ENCODE measurements around the gene ZNF664.

Gene ZNF664

DNA sequence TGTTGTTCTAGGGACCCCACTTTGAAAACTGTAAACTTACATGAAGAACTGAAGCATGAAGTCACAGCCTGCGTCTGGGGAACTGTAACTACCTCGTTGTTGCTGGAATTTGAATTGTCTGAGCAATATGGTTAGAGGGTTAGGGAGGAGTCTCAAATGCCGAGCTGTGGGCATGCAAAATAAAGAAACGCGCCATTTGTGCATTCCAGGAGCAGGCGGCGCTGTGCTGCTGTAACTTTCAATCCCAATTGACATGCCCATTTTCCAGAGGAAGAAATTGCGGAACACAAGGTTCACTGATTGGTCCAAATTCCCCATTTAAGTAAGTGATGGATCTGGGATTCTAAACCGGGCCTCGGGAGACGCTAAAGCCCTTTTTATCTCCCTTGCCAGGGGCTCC is 61.3 kb downstream of the ZNF664 start:
- DNase-seq (ENCODE audit: low spot score) = no peak

DNA sequence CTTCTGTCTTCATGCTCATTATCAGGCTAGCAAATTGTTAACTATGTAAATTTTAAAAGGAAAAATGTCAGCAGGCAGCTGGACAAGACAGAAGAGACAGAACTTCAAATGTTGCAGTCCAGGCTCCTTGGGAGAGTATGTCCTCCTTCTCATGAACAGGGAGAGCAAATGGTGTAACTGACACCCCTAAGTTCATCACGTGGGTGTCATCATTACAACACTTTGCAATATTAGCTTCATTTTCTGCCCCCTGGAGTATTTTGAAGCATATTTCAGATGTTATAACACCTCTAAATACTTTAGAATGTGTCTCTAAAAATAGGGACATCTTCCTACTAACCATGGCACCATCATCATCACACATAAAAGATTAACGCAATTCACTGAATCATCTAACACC is 62.1 kb downstream of the ZNF664 start:
- DNase-seq (ENCODE audit: low spot score) = no peak

GRCh38 chr12:124036171-124036598 is 63.2 kb downstream of the ZNF664 start:
- no peak for DNase-seq (ENCODE audit: low spot score)

DNA sequence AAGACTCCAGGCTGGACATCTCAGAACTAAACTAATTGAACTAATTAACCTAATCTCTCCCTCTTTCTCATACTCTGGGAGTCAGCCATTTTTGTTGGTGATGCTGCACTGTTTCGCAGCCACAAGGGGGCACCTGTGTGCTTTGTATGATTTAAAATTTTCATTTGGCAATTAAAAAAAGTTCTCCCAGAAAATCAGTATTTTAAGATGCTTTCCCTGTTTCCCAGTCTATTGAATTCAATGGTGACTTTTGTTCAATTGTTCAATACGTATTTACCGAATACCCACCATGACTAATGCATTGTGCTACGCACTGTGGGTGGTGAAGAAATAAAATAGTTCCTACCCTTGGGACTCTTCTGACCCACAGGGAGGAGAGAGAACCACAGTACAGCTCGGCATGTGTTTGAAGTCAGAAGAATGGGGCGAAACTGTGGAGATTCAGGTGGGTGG is 63.7 kb downstream of the ZNF664 start:
- DNase-seq (ENCODE audit: low spot score) = peak; percentile 70

GRCh38 chr12:124037331-124037730 is 64.3 kb downstream of the ZNF664 start:
- no peak for DNase-seq (ENCODE audit: low spot score)

GRCh38 chr12:124039276-124039675 is 66.3 kb downstream of the ZNF664 start:
- DNase-seq (ENCODE audit: low spot score) = no peak

GRCh38 chr12:124040291-124040690 is 67.3 kb downstream of the ZNF664 start:
- DNase-seq (ENCODE audit: low spot score) = no peak

DNA sequence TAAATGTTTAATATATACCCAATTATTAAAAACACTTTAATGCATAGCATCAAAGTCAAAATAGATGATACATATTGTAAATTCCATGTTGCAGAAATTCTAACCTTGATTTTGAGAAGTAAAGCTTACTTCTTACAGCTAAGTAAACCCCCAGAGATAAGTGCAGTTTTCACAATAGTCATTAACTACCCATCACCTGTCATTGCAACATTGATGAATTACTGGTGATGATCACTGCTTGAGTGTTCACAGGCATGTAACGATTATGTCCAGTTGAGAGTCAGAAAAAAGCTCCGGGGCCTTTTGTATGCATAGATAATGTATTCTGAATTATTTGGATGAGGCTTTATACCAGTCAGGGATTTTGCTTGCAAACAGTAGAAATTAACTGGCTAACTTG is 67.7 kb downstream of the ZNF664 start:
- DNase-seq (ENCODE audit: low spot score) = no peak

- DNase-seq (ENCODE audit: low spot score) = no peak
Measured at GRCh38 chr12:124041907-124042306, 68.9 kb downstream of the ZNF664 start.

DNA sequence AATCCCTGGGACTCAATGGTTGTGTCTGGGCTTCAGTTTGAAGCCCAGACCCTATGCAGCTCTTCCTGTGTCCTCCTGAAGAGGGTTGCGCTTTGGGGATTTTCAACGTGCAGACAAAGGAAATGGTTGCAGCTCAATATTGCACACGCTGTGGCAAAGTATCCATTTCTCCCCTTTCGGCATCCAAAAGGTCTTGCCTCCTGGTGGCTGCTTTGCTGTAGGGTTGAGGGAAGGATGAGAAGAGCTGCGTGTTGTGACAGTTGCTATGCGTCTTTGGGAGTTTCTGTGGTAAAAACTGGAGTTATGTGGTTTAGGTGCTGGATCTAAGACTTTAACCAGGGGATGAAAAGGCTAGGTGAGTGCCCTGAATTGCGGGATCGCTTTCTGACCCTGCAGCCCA is 71.0 kb downstream of the ZNF664 start:
- DNase-seq (ENCODE audit: low spot score) = no peak

- no peak for DNase-seq (ENCODE audit: low spot score)
Measured at GRCh38 chr12:124044809-124045321, 71.8 kb downstream of the ZNF664 start.

GRCh38 chr12:124045671-124046455 is 72.8 kb downstream of the ZNF664 start:
- DNase-seq (ENCODE audit: low spot score) = no peak

DNA sequence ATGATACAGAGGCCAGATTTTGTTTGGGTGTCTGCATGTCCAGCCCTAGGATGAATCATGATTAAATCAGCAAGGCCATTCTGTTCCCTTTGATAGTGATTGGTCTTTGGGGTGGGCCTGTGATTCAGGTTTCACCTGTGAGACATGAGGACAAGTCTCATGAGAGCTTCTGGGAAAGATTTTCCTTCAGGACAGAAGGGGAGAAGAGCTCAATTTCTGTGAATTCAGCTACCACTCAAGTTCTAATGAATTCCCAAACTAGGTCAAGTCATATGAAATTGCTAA is 73.4 kb downstream of the ZNF664 start:
- no peak for DNase-seq (ENCODE audit: low spot score)

- DNase-seq (ENCODE audit: low spot score) = no peak
Measured at GRCh38 chr12:124047045-124047566, 74.1 kb downstream of the ZNF664 start.

GRCh38 chr12:124049451-124050094 is 76.6 kb downstream of the ZNF664 start:
- no peak for DNase-seq (ENCODE audit: low spot score)

DNA sequence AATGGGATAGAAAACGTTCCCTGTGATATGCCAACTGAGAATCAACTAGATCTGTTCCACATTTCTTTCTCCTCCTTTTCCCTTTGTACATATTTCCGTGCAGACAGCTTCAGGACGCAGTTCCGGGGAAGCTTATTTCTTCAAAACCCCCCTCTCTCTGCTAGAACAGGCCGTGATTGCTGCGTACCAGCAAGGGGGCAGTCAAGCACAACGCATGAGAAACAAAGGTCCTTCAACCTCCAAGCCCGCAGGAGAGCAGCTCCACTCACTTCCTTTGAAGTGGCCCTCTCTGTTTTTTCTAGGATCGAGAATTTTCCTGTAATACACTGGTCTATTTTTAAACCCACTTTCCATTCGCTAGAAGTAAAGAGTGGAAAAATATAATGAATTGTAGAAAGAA is 80.8 kb downstream of the ZNF664 start:
- DNase-seq (ENCODE audit: low spot score) = peak; percentile 79

DNA sequence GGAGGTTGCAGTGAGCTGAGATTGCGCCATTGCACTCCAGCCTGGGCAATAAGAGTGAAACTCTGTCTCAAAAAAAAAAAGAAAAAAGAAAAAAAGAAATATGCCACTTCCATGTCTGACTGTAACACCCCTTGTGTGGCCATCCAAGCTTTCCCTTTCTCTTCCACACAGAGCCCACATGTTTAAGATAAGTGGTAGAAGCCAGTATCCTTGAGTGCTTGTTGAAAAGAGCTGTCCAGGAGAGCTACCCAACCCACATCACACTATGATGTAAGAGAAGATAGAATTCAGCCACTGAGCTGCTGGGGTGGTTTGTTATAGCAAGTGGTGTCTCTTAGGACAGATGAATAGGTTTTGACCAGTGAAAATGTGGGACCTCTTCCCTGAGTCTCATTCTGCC is 82.1 kb downstream of the ZNF664 start:
- no peak for DNase-seq (ENCODE audit: low spot score)

- no peak for DNase-seq (ENCODE audit: low spot score)
Measured at GRCh38 chr12:124057691-124058090, 84.7 kb downstream of the ZNF664 start.

GRCh38 chr12:124059752-124060151 is 86.7 kb downstream of the ZNF664 start:
- DNase-seq (ENCODE audit: low spot score) = no peak
